Neural cell (in vitro differentiated cells): ENCODE results near the gene GUF1.

Experiments
- EP300 ChIP-seq: fragments of 450-650 bp; conservative IDR thresholded peaks from 2 replicates; pipeline ENCODE4 v1.6.1; 2014; ENCODE audit warnings: antibody characterized with exemption, mild to moderate bottlenecking, moderate library complexity; ENCODE audit not compliant: poor library complexity, severe bottlenecking
- EZH2 ChIP-seq: fragments of 200-600, 300-800 bp; shearing (Covaris generic), sonication (generic); IDR thresholded peaks from 2 replicates; pipeline ENCODE4 v1.6.1; 2014; ENCODE audit warnings: antibody characterized with exemption, low read length, borderline replicate concordance, mild to moderate bottlenecking; ENCODE audit not compliant: insufficient read depth, poor library complexity, severe bottlenecking
- POLR2AphosphoS5 ChIP-seq: IDR thresholded peaks from 2 replicates; pipeline ENCODE4 v1.6.1; 2012
- SMC3 ChIP-seq: fragments of 450-650 bp; conservative IDR thresholded peaks from 2 replicates; pipeline ENCODE4 v1.6.1; 2014; ENCODE audit warnings: antibody characterized with exemption, mild to moderate bottlenecking, moderate library complexity; ENCODE audit not compliant: poor library complexity
- TF ChIP-seq, protein P1 (sequence below): fragments of 450-650 bp; IDR thresholded peaks from 2 replicates; pipeline ENCODE4 v1.5.1; 2014; ENCODE audit warnings: antibody characterized with exemption, mild to moderate bottlenecking, moderate library complexity; ENCODE audit not compliant: poor library complexity, severe bottlenecking
- TF ChIP-seq, protein P2 (sequence below): IDR thresholded peaks from 2 replicates; pipeline ENCODE4 v1.6.1; 2012; ENCODE audit warnings: borderline replicate concordance

DNA sequence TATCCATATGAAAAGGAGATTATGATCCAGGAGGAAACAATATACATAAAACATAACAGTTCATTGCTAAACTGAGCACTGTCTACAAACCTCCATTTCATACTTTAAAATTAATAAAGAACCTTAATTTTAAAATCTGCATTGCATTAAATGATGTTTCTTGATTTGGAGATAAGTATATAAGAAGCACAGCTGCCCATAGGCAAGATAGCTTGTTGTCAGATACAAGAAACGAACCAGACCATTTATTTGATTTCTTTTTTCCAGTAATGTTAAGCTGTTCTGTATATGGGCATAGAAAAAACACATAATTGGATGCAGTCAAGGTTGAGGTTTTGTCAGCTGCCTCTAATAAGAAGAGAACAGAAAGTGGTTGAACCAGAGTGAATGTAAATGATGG is 6.4 kb downstream of the GUF1 start:
- TF ChIP-seq, protein P1, sequence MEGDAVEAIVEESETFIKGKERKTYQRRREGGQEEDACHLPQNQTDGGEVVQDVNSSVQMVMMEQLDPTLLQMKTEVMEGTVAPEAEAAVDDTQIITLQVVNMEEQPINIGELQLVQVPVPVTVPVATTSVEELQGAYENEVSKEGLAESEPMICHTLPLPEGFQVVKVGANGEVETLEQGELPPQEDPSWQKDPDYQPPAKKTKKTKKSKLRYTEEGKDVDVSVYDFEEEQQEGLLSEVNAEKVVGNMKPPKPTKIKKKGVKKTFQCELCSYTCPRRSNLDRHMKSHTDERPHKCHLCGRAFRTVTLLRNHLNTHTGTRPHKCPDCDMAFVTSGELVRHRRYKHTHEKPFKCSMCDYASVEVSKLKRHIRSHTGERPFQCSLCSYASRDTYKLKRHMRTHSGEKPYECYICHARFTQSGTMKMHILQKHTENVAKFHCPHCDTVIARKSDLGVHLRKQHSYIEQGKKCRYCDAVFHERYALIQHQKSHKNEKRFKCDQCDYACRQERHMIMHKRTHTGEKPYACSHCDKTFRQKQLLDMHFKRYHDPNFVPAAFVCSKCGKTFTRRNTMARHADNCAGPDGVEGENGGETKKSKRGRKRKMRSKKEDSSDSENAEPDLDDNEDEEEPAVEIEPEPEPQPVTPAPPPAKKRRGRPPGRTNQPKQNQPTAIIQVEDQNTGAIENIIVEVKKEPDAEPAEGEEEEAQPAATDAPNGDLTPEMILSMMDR: no peak
- TF ChIP-seq SMC3 (no peak), POLR2AphosphoS5 (no peak), EP300 (no peak), EZH2 (no peak)
- TF ChIP-seq, protein P2, sequence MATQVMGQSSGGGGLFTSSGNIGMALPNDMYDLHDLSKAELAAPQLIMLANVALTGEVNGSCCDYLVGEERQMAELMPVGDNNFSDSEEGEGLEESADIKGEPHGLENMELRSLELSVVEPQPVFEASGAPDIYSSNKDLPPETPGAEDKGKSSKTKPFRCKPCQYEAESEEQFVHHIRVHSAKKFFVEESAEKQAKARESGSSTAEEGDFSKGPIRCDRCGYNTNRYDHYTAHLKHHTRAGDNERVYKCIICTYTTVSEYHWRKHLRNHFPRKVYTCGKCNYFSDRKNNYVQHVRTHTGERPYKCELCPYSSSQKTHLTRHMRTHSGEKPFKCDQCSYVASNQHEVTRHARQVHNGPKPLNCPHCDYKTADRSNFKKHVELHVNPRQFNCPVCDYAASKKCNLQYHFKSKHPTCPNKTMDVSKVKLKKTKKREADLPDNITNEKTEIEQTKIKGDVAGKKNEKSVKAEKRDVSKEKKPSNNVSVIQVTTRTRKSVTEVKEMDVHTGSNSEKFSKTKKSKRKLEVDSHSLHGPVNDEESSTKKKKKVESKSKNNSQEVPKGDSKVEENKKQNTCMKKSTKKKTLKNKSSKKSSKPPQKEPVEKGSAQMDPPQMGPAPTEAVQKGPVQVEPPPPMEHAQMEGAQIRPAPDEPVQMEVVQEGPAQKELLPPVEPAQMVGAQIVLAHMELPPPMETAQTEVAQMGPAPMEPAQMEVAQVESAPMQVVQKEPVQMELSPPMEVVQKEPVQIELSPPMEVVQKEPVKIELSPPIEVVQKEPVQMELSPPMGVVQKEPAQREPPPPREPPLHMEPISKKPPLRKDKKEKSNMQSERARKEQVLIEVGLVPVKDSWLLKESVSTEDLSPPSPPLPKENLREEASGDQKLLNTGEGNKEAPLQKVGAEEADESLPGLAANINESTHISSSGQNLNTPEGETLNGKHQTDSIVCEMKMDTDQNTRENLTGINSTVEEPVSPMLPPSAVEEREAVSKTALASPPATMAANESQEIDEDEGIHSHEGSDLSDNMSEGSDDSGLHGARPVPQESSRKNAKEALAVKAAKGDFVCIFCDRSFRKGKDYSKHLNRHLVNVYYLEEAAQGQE: no peak
